Small intestine (tissue), 7 donors: ENCODE measurements around the gene C19orf25. TPM values are rescaled to one million over a fixed set of nuclear protein-coding genes. Genes with fewer than 3 reads are reported as not detected.
"Not testable (repeated sequence)": the region's sequence is repeated elsewhere in the genome, so short reads cannot be mapped to it uniquely, and the experiment has no call there.

ENCODE experiments used
- DNase-seq, 2 donors: peaks; one replicate each; pipeline versions ENCODE4 v3.0.0 to v3.0.0-alpha.2; 2013
- FAIRE-seq: peaks from 2 replicates; lab custom pipeline; 2012; peaks lifted over from hg19 to GRCh38; lab: Jason Lieb, UNC
- H3K27ac ChIP-seq, 3 donors: one replicate each; pipeline ENCODE4 v1.5.1; 2013; ENCODE audit warnings: low read length in 2 of 3, mild to moderate bottlenecking in 2 of 3, control low read depth in 1 of 3, inconsistent platforms in 1 of 3, low read depth in 1 of 3, moderate library complexity in 1 of 3
- H3K27me3 ChIP-seq, 3 donors: one replicate each; pipeline ENCODE4 v1.6.1; 2013; ENCODE audit warnings: low read length in 3 of 3, inconsistent platforms in 1 of 3; ENCODE audit not compliant: control insufficient read depth in 3 of 3, insufficient read depth in 3 of 3
- H3K36me3 ChIP-seq, 3 donors: one replicate each; pipeline ENCODE4 v1.6.1; 2013; ENCODE audit warnings: low read length in 3 of 3, inconsistent platforms in 1 of 3, low read depth in 1 of 3, mild to moderate bottlenecking in 1 of 3, moderate library complexity in 1 of 3; ENCODE audit not compliant: control insufficient read depth in 3 of 3, insufficient read depth in 2 of 3
- H3K4me1 ChIP-seq, 3 donors: one replicate each; pipeline ENCODE4 v1.6.1; 2013; ENCODE audit warnings: low read length in 2 of 3, inconsistent platforms in 1 of 3, low read depth in 1 of 3, mild to moderate bottlenecking in 1 of 3, moderate library complexity in 1 of 3; ENCODE audit not compliant: control insufficient read depth in 3 of 3, insufficient read depth in 2 of 3
- H3K4me3 ChIP-seq, 3 donors: one replicate each; pipeline ENCODE4 v1.5.1; 2013; ENCODE audit warnings: low read length in 3 of 3, control low read depth in 1 of 3, inconsistent platforms in 1 of 3, low read depth in 1 of 3, mild to moderate bottlenecking in 1 of 3, moderate library complexity in 1 of 3
- H3K9me3 ChIP-seq, 2 donors: one replicate each; pipeline ENCODE4 v1.6.1; 2013; ENCODE audit warnings: low read depth in 1 of 2, low read length in 1 of 2; ENCODE audit not compliant: control insufficient read depth in 2 of 2, insufficient read depth in 1 of 2
- WGBS, 3 donors: extraction: QIAGEN DNeasy Blood & Tissue Kit; methylation state at CpG; one replicate each; pipeline ENCODE4 v1.1.7; 2013; 5-methylcytosine and 5-hydroxymethylcytosine counted together
- polyA plus RNA-seq, 4 donors: library from polyadenylated mRNA; stranded (reverse) in 3 of 4; unstranded in 1 of 4; fragments of 200-250 nt in 3 of 4; fragments of 120-200 nt in 1 of 4; gene quantifications; one replicate each; pipeline versions ENCODE4 v1.2.1 to v1.2.3, GENCODE V29; 2013
- donor health status: healthy with polysubstance abuse.
- donor health status: control.
- donor health status: control.
- donor health status: Bipolar disorder and iron deficiency.
- donor health status: healthy.

The C19orf25 gene
- polyA plus RNA-seq, 4 donors, result 32.0 to 62.1 (median 52.8) TPM

- WGBS, 3 donors, result 33 to 53% (median 44%) methylated on average over 23 of the region's 23 CpGs
- peaks cover 0 to 21% of the 10 kb centered on the region in 2 donors for H3K9me3 ChIP-seq
- no peak overlapping the region for H3K27ac ChIP-seq
- FAIRE-seq (no peak), DNase-seq (no peak)
- H3K36me3 ChIP-seq, result peaks cover 0 to 32% (median 0%) of the 10 kb centered on the region in 3 donors
- H3K4me3 ChIP-seq, result no peak overlapping the region
- H3K4me1 ChIP-seq, result peaks cover 2 to 43% (median 6%) of the 10 kb centered on the region in 3 donors
- H3K27me3 ChIP-seq, result peaks cover 0 to 13% (median 2%) of the 10 kb centered on the region in 3 donors
Observed at GRCh38 chr19:1503925-1504773, 25.1 kb upstream of the C19orf25 start.

- Histone ChIP-seq H3K27ac (peak overlapping the region in 2 of 3 donors; percentile 44 to 64), H3K9me3 (peaks cover 0 to 18% of the 10 kb centered on the region in 2 donors), H3K4me1 (peaks cover 2 to 43% (median 5%) of the 10 kb centered on the region in 3 donors), H3K27me3 (peaks cover 0 to 13% (median 2%) of the 10 kb centered on the region in 3 donors), H3K36me3 (peaks cover 0 to 31% (median 0%) of the 10 kb centered on the region in 3 donors), H3K4me3 (peak overlapping the region in 2 of 3 donors; percentile 21 to 42)
- DNase-seq, result peak; percentile 69 to 87
- FAIRE-seq, result no peak
- 7 to 13% (median 12%) methylated on average over 43 to 49 of the region's 49 CpGs for WGBS, 3 donors
Observed at GRCh38 chr19:1503089-1503924, 24.3 kb upstream of the C19orf25 start.

DNA sequence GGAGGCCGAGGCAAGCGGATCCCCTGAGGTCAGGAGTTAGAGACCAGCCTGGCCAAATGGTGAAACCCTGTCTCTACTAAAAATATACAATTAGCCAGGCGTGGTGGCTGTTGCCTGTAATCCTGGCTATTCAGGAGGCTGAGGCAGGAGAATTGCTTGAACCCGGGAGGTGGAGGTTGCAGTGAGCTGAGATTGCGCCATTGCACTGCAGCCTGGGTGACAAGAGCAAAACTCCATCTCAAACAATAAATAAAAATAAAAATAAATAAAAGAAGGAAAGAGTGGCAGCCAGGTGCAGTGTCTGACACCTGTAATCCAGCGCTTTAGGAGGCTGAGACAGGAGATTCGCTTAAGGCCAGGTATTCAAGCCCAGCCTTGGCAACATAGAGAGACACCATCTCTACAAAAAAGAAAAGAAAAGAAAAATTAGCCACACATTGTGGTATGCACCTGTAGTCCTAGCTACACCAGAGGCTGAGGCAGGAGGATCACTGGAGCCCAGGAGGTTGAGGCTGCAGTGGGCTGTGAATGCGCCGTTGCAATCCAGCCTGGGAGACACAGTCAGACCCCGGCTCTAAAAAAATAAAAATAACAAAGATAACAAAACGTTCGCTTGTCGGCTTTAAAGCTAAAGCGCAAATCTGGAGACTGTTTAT, 23.5 kb upstream of the C19orf25 start:
- peak overlapping the region in 2 of 3 donors; percentile 64 to 95 for H3K27ac ChIP-seq
- peaks cover 2 to 49% (median 3%) of the 10 kb centered on the region in 3 donors for H3K4me1 ChIP-seq
- peak overlapping the region in 1 of 3 donors; percentile 42 for H3K4me3 ChIP-seq
- peaks cover 0 to 17% of the 10 kb centered on the region in 2 donors for H3K9me3 ChIP-seq
- peaks cover 0 to 35% (median 0%) of the 10 kb centered on the region in 3 donors for H3K36me3 ChIP-seq
- FAIRE-seq (no peak), DNase-seq (no peak)
- H3K27me3 ChIP-seq, result peaks cover 0 to 13% (median 3%) of the 10 kb centered on the region in 3 donors
- WGBS, 3 donors, result 51 to 64% (median 54%) methylated on average over 14 of the region's 14 CpGs

- 17 to 45% (median 31%) methylated on average over 9 of the region's 9 CpGs for WGBS, 3 donors
- FAIRE-seq (no peak), DNase-seq (peak; percentile 91 to 94)
- Histone ChIP-seq H3K27me3 (peaks cover 0 to 13% (median 6%) of the 10 kb centered on the region in 3 donors), H3K4me1 (peaks cover 0 to 57% (median 0%) of the 10 kb centered on the region in 3 donors), H3K4me3 (no peak overlapping the region), H3K36me3 (peaks cover 0 to 35% (median 0%) of the 10 kb centered on the region in 3 donors), H3K27ac (peak overlapping the region; percentile 72 to 95 (median 84)), H3K9me3 (peaks cover 0 to 11% of the 10 kb centered on the region in 2 donors)
Observed at GRCh38 chr19:1501200-1501595, 22.2 kb upstream of the C19orf25 start.

- not testable (repeated sequence) for FAIRE-seq
- peaks cover 0 to 10% (median 6%) of the 10 kb centered on the region in 3 donors for H3K27me3 ChIP-seq
Observed at GRCh38 chr19:1499231-1499630, 20.2 kb upstream of the C19orf25 start.

DNA sequence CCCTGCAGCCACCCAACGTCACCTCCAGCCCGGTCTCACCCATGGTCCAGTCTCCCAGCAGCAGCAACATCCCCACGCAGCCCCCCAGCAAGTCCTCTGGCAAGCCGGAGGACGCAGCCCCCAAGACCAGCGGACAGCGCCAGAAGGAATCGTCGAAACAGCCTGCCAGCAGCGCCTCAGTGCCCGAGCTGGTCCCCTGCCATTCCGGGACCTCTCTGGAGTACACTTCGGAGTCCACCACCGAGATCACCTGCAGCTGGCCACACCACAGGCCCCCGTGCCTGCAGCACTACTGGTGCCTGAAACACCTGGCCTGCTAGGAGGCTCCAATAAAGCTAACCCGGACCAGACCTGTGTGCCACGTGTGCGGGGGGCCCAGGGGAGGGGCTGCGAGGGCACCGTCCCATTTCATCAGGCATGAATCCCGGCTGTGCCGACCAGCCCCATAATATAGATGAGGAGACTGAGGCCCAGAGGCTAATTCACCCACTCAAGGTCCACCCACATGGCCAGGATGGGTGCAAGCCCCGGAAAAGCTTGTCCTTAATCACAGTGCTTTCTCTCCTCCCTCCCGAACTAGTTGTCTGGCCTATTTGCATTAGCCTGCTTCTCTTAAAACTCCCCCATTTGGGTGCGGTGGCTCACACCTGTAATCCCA, 18.7 kb upstream of the C19orf25 start:
- H3K27ac ChIP-seq, result peak overlapping the region in 2 of 3 donors; percentile 38 to 57
- H3K9me3 ChIP-seq, result peaks cover 0 to 5% of the 10 kb centered on the region in 2 donors
- WGBS, 3 donors, result 81 to 86% (median 84%) methylated on average over 25 of the region's 25 CpGs
- peaks cover 0 to 38% (median 0%) of the 10 kb centered on the region in 3 donors for H3K36me3 ChIP-seq
- FAIRE-seq (no peak), DNase-seq (no peak)
- peaks cover 0 to 3% (median 0%) of the 10 kb centered on the region in 3 donors for H3K27me3 ChIP-seq
- peaks cover 0 to 73% (median 4%) of the 10 kb centered on the region in 3 donors for H3K4me1 ChIP-seq
- no peak overlapping the region for H3K4me3 ChIP-seq

More at GRCh38 chr19:1499231-1499630, 20.2 kb upstream of the C19orf25 start:
- 46 to 88% (median 82%) methylated on average over 7 to 27 of the region's 34 CpGs for WGBS, 3 donors
- Histone ChIP-seq H3K36me3 (peaks cover 0 to 35% (median 0%) of the 10 kb centered on the region in 3 donors), H3K4me1 (peaks cover 0 to 73% (median 2%) of the 10 kb centered on the region in 3 donors)
- not testable (repeated sequence) for DNase-seq, H3K27ac ChIP-seq, H3K4me3 ChIP-seq, H3K9me3 ChIP-seq

DNA sequence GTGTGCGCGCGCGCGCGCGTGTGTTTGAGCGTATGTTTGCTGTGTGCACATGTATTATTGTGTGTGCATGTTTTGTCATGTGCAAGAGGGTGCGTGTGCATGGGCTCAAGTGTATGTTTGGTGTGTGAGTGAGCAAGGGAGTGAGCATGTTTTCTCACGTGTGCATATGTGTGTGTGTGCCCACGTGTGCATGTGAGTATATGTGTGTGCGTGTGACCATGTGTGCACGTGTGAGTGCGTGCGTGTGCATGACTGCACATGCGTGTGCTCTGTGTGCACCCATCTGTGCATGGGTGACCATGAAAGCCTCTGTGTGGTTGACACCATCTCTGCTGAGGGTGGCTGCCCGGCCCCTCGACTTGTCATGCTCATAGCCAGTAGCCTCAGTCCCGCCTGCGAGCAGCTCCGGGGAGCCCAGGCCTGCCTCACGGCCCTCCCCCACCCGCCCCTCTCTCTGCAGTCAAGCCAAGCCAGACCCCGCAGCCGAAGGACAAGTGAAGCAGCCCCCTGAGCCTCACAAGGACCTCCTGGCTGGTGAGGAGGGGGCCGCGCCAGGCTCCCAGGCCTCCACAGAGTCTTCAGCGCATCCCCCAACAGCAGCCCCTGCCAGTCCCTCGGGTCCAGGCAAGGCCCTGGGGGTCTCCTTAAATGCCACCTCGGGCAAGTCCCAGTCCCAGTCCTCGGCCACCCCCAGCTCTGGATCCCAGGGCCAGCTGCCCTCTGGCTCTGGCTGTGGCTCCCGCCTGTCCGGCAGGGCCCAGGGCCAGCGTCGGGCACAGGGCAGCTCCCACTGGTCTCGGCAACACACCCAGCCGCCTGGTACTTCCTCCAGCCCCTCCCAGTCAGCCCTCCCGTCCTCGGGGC, 17.9 kb upstream of the C19orf25 start:
- H3K36me3 ChIP-seq, result peaks cover 0 to 38% (median 0%) of the 10 kb centered on the region in 3 donors
- peaks cover 0 to 68% (median 4%) of the 10 kb centered on the region in 3 donors for H3K4me1 ChIP-seq
- H3K27me3 ChIP-seq, result peaks cover 0 to 3% (median under 1%) of the 10 kb centered on the region in 3 donors
- peaks cover 0 to 5% of the 10 kb centered on the region in 2 donors for H3K9me3 ChIP-seq
- WGBS, 3 donors, result 74 to 79% (median 78%) methylated on average over 33 to 39 of the region's 39 CpGs
- no peak overlapping the region for H3K4me3 ChIP-seq
- FAIRE-seq (no peak), DNase-seq (no peak)
- H3K27ac ChIP-seq, result peak overlapping the region in 2 of 3 donors; percentile 38 to 57
